Measurements from ENCODE around the gene LOX. TPM values are rescaled to one million over a fixed set of nuclear protein-coding genes. Genes with fewer than 3 reads are reported as not detected.

LOX gene
- total and polyA plus RNA-seq, 2 donors (not counting 1 experiment from before 2014, with no cell fraction given), result 81.9 to 336 TPM

DNA sequence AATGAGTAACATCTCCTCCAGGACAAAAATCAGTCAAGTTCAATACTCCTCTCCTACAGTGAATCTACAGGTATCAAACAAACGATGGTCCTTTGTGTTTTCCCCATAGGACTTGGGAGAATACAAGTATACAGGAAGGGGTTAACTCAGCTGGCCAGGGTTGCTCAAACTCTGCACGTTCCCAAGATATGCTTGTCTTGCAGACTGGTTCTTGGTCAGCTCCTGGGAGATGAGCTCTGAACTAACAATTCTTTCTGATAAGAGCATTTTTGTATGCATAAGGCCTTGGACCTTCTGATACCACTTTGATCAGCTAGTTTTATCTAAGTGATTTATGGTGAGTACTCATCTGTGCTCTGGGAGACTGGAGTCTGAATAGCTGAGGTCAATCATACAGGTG lies 42.1 kb downstream of the LOX start:
- H3K9ac ChIP-seq (ENCODE audit: insufficient read depth, low read length), result no peak overlapping the region
- H3K79me2 ChIP-seq (ENCODE audit: control insufficient read depth, insufficient read depth, low read length), result no peaks in the 10 kb centered on the region
- H4K20me1 ChIP-seq (ENCODE audit: control insufficient read depth, extremely low read depth, insufficient read depth, low read length), result no peaks in the 10 kb centered on the region
- no peak for DNase-seq (ENCODE audit: low read depth in 2 of 2)
- no peak overlapping the region for H3K4me3 ChIP-seq (replicated peaks in 1 of 4; ENCODE audit: control extremely low read depth in 1 of 4, insufficient read depth in 1 of 4, low read depth in 3 of 4, low read length in 4 of 4)
- no peaks in the 10 kb centered on the region for H3K36me3 ChIP-seq (ENCODE audit: control insufficient read depth, insufficient read depth, low read length)
- no peak overlapping the region for H3K27ac ChIP-seq (ENCODE audit: insufficient read depth, low read length)
- H3K4me2 ChIP-seq (ENCODE audit: extremely low read depth, insufficient read depth, low read length), result no peak overlapping the region
- no peaks in the 10 kb centered on the region for H3K9me3 ChIP-seq (ENCODE audit: control insufficient read depth, insufficient read depth, low read depth, low read length)
- H3K4me1 ChIP-seq (ENCODE audit: control insufficient read depth, extremely low read depth, insufficient read depth, low read length), result no peaks in the 10 kb centered on the region
- TF ChIP-seq EZH2 (IDR thresholded peaks at IDR 0.05; ENCODE audit: low read length, missing control alignments), result no peak
- TF ChIP-seq, protein P1, sequence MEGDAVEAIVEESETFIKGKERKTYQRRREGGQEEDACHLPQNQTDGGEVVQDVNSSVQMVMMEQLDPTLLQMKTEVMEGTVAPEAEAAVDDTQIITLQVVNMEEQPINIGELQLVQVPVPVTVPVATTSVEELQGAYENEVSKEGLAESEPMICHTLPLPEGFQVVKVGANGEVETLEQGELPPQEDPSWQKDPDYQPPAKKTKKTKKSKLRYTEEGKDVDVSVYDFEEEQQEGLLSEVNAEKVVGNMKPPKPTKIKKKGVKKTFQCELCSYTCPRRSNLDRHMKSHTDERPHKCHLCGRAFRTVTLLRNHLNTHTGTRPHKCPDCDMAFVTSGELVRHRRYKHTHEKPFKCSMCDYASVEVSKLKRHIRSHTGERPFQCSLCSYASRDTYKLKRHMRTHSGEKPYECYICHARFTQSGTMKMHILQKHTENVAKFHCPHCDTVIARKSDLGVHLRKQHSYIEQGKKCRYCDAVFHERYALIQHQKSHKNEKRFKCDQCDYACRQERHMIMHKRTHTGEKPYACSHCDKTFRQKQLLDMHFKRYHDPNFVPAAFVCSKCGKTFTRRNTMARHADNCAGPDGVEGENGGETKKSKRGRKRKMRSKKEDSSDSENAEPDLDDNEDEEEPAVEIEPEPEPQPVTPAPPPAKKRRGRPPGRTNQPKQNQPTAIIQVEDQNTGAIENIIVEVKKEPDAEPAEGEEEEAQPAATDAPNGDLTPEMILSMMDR (conservative IDR thresholded peaks at IDR 0.05 in 1 of 2, IDR thresholded peaks at IDR 0.05 in 1 of 2; ENCODE audit: low read depth in 1 of 2, low read length in 2 of 2), result no peak
- H2AFZ ChIP-seq (ENCODE audit: low read length), result no peak overlapping the region
- H3K27me3 ChIP-seq (ENCODE audit: control insufficient read depth, insufficient read depth, low read length), result no peaks in the 10 kb centered on the region

DNA sequence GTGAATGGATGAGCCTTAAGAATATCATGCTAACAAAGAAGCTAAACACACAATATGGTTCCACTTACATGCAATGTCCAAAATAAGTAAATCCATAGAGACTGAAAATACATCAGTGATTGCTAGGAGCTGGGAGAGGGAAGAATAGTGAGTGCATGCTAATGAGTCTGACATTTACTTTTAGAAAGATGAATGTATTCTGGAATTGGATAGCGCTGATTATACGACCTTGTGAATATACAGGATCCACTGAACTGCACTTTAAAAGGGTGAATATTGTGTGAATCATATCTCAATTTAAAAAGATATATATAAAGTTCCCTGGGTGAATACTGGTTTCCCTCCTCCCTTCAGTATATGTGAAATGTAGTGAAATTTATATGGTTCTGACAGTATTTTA lies 46.2 kb downstream of the LOX start:
- no peaks in the 10 kb centered on the region for H4K20me1 ChIP-seq (ENCODE audit: control insufficient read depth, extremely low read depth, insufficient read depth, low read length)
- no peak overlapping the region for H3K27ac ChIP-seq (ENCODE audit: insufficient read depth, low read length)
- H3K4me3 ChIP-seq (replicated peaks in 1 of 4; ENCODE audit: control extremely low read depth in 1 of 4, insufficient read depth in 1 of 4, low read depth in 3 of 4, low read length in 4 of 4), result no peak overlapping the region
- no peaks in the 10 kb centered on the region for H3K27me3 ChIP-seq (ENCODE audit: control insufficient read depth, insufficient read depth, low read length)
- H3K4me1 ChIP-seq (ENCODE audit: control insufficient read depth, extremely low read depth, insufficient read depth, low read length), result no peaks in the 10 kb centered on the region
- no peaks in the 10 kb centered on the region for H3K9me3 ChIP-seq (ENCODE audit: control insufficient read depth, insufficient read depth, low read depth, low read length)
- H3K36me3 ChIP-seq (ENCODE audit: control insufficient read depth, insufficient read depth, low read length), result peaks cover 2% of the 10 kb centered on the region
- DNase-seq (ENCODE audit: low read depth in 2 of 2), result no peak
- no peak overlapping the region for H2AFZ ChIP-seq (ENCODE audit: low read length)
- H3K9ac ChIP-seq (ENCODE audit: insufficient read depth, low read length), result no peak overlapping the region
- TF ChIP-seq, protein P1 (conservative IDR thresholded peaks at IDR 0.05 in 1 of 2, IDR thresholded peaks at IDR 0.05 in 1 of 2; ENCODE audit: low read depth in 1 of 2, low read length in 2 of 2), result no peak
- no peak for TF ChIP-seq EZH2 (IDR thresholded peaks at IDR 0.05; ENCODE audit: low read length, missing control alignments)
- H3K4me2 ChIP-seq (ENCODE audit: extremely low read depth, insufficient read depth, low read length), result no peak overlapping the region
- H3K79me2 ChIP-seq (ENCODE audit: control insufficient read depth, insufficient read depth, low read length), result no peaks in the 10 kb centered on the region

DNA sequence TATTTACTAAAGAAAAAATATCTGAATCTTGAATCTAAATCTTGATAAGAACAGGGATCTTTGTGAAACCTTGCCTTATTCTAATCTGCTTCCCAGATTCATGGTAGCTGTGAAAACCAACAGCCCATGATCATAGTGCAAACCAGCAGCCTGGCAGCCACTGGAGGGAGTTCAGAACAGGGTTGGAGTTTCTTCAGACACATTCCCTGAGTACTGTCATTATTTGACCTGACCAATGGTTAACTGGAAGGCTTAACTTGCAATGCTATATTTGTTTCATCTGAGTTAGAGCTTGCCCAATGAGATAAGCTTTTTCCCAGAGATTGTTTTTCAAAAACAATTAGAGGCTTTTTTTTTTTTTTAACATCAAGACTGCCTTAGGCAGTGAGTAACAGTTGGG lies 47.8 kb downstream of the LOX start:
- Histone ChIP-seq H3K9ac (ENCODE audit: insufficient read depth, low read length) (no peak overlapping the region), H3K79me2 (ENCODE audit: control insufficient read depth, insufficient read depth, low read length) (no peaks in the 10 kb centered on the region), H2AFZ (ENCODE audit: low read length) (no peak overlapping the region), H3K27ac (ENCODE audit: insufficient read depth, low read length) (no peak overlapping the region), H3K4me1 (ENCODE audit: control insufficient read depth, extremely low read depth, insufficient read depth, low read length) (no peaks in the 10 kb centered on the region), H4K20me1 (ENCODE audit: control insufficient read depth, extremely low read depth, insufficient read depth, low read length) (no peaks in the 10 kb centered on the region), H3K27me3 (ENCODE audit: control insufficient read depth, insufficient read depth, low read length) (no peaks in the 10 kb centered on the region), H3K36me3 (ENCODE audit: control insufficient read depth, insufficient read depth, low read length) (peaks cover 2% of the 10 kb centered on the region), H3K4me2 (ENCODE audit: extremely low read depth, insufficient read depth, low read length) (no peak overlapping the region), H3K4me3 (replicated peaks in 1 of 4; ENCODE audit: control extremely low read depth in 1 of 4, insufficient read depth in 1 of 4, low read depth in 3 of 4, low read length in 4 of 4) (no peak overlapping the region), H3K9me3 (ENCODE audit: control insufficient read depth, insufficient read depth, low read depth, low read length) (no peaks in the 10 kb centered on the region)
- TF ChIP-seq, protein P1 (conservative IDR thresholded peaks at IDR 0.05 in 1 of 2, IDR thresholded peaks at IDR 0.05 in 1 of 2; ENCODE audit: low read depth in 1 of 2, low read length in 2 of 2), result no peak
- no peak for TF ChIP-seq EZH2 (IDR thresholded peaks at IDR 0.05; ENCODE audit: low read length, missing control alignments)
- no peak for DNase-seq (ENCODE audit: low read depth in 2 of 2)

Data from fibroblast of lung (primary cell).